GM18505 (cell line): ENCODE results near the gene RPAP2.
"Not testable (repeated sequence)": the region's sequence is repeated elsewhere in the genome, so short reads cannot be mapped to it uniquely, and the experiment has no call there.

ENCODE experiments used
- ATAC-seq: cut with Tn5 transposase; IDR thresholded peaks from one replicate; pipeline ENCODE4 v1.9.1; 2021; ENCODE audit not compliant: unreplicated experiment
- POLR2A ChIP-seq: IDR thresholded peaks from 4 replicates; pipeline ENCODE4 v1.6.1; 2011; ENCODE audit warnings: borderline replicate concordance; ENCODE audit not compliant: insufficient read depth, insufficient read length; ENCODE audit errors: extremely low read depth

RPAP2 gene

DNA sequence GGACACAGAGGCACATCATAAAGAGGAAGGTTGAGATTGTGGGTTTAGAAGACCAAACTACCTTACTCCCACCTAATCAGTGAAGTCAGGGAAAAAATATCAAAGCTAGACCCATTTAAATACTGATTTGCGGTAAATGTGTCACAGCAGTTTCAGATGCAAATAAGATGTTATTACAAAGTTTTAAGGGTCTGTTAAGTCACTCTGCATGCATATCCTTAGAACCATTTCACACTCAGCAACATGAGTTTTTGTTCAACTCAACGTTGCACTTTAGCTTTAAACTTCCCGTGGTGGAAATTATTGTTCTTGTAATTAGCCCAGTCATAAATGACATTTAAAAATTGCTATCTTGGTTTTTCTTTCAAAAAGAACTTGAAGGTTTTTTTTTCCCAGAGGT is 34.8 kb downstream of the RPAP2 start:
- ATAC-seq, result no peak
- no peak for TF ChIP-seq POLR2A

- TF ChIP-seq POLR2A, result no peak
These were observed 41.3 kb downstream of the RPAP2 start for GRCh38 chr1:92340154-92340553.

GRCh38 chr1:92342401-92342800 is 43.5 kb downstream of the RPAP2 start:
- TF ChIP-seq POLR2A, result no peak
- ATAC-seq, result no peak

More at GRCh38 chr1:92340154-92340553, 41.3 kb downstream of the RPAP2 start:
- ATAC-seq, result no peak

DNA sequence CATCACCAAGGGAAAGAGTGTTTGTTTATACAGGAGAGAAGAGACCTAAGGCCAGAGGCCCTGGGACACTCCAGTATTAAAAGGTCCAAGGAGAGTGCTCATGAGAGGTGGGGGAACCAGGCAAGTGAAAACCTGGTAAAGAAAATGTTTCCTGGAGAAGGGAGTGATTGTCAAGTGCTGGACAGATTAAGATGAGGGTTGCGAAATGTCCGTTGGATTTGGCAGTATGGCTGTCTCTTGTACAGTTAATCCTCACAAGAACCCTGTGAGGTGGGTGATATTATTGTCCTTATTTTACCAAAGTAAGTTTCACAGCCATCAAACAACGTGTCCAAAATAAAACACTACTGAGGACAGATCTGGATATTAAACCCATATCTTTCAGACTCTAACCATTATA is 44.2 kb downstream of the RPAP2 start:
- no peak for ATAC-seq
- no peak for TF ChIP-seq POLR2A

DNA sequence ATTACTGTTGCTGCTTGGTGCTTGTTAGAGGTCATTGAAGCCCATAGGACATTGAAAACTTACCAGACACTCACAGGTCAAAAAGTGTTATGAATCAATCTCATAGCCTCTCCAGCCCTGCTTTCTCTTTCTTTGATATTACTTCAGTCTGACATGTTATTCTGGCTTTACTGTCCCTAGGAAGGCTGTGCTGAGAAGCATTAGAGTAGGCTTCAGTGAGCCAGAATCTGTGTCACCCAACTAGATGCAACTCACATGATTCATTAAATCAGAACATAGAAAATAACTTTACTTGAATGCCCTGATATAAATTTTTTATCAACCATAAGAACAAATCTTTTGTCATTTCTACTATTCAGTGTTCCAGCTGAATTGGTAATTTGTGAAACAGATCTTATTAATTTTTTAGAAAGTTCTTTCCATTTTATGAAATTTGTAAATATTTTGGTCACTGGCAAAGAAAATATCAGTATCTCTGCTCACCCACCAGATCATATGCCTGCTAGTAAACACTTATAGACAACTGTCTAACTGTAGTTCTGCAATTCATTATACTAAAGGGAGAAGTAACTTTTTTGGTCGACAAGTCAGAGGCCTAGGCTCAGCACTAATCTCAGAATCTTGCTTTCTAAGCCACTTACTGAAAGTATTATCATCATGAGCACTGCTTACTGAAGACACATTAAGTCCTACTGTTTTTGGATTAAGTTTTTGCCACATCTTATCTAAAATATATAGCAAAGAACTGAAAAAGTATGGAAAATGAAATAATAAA is 48.2 kb downstream of the RPAP2 start:
- no peak for ATAC-seq
- TF ChIP-seq POLR2A, result no peak

- no peak for TF ChIP-seq POLR2A
- no peak for ATAC-seq
These were observed 54.0 kb downstream of the RPAP2 start for GRCh38 chr1:92352856-92353255.

GRCh38 chr1:92354259-92354658 is 55.4 kb downstream of the RPAP2 start:
- no peak for TF ChIP-seq POLR2A
- no peak for ATAC-seq

DNA sequence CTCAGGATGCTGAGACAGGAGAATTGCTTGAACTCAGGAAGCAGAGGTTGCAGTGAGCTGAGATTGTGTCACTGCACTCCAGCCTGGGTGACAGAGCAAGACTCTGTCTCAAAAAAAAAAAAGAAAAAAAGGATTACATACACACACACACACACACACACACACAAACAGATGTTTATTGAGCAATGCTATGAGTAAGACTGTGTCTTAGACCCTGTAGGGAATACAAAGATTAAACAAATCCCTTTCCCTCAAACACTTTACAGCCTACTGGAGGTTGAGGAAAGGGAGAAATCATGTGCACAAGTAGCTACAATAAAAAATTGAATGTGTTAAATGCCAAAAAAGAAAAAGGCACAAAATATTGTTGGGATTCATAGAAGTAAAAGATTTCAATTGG is 58.1 kb downstream of the RPAP2 start:
- no peak for TF ChIP-seq POLR2A
- no peak for ATAC-seq

GRCh38 chr1:92359382-92359781 is 60.5 kb downstream of the RPAP2 start:
- ATAC-seq, result not testable (repeated sequence)

GRCh38 chr1:92359986-92360385 is 61.1 kb downstream of the RPAP2 start:
- ATAC-seq, result no peak
- TF ChIP-seq POLR2A, result no peak

DNA sequence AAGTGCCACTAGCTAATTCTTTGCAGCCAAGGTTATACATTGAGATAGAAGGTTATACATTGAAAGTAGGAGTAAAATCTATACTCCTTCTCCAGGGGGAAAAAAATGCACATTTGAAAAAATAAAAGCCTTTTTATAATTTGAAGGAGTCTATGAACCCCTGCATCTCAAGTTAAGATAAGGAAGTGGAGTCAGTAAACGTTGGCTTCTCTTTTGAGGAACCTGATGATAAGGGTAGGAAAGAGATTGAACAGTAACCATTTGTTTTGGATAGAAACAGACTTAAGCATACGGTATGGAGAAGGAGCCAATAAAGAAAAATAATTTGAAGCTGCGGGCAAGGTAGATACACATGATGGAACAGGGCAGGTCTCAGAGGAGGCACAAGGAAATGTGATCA is 64.1 kb downstream of the RPAP2 start:
- TF ChIP-seq POLR2A, result no peak

GRCh38 chr1:92363401-92363800 is 64.5 kb downstream of the RPAP2 start:
- TF ChIP-seq POLR2A, result no peak
- no peak for ATAC-seq

More for the DNA sequence above, 64.1 kb downstream of the RPAP2 start:
- no peak for ATAC-seq

DNA sequence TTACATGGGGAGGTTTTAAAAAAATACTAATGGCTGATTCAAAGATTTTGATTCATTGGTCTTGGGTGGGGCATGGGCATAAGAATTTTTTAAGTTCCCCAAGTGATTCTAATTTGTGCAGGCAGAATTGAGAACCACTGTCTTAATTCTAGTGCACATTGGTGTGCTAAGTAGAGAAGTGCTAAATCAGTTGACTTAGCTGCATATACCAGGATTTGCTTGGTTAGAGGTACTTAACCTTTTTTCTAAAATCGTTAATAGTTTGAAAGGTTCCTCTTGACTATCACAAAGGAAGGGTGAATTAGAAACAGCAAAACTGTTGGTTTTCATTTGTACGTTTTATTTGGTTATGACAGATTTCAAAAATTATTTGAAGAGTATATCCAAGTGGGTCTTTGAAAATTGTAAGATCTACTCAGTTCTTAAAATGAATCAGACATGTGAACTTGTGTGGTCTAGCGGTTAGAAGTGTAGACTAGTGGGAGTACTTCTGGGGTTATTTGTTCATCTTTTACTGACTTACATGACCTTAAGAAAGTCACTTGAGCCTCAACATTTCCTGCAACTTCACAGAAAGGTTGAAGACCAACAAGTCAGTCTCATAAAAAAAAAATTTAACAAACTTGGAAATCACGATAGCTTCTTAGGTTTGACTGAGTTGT is 66.7 kb downstream of the RPAP2 start:
- ATAC-seq, result no peak
- TF ChIP-seq POLR2A, result no peak

DNA sequence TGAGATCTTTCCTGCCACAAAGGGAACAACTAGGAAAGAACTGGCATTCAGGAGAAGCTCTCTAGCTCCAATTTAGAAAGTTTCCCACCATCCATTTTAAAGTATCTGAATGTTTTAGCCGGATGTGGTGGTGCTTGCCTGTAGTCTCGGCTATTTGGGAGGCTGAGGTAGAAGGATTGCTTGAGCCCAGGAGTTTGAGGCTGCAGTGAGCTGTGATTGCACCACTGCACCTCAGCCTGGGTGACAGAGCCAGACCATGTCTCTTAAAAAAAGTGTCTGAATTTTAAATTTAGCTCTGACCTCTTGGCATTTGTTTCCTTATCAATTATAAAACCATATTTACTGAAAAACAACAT is 67.2 kb downstream of the RPAP2 start:
- no peak for TF ChIP-seq POLR2A
- no peak for ATAC-seq
